SH-SY5Y (cell line): ENCODE data around the gene SMARCD3.

Source experiments
- GATA2 ChIP-seq: IDR thresholded peaks from 2 replicates; pipeline ENCODE4 v1.6.1; 2011; ENCODE audit warnings: mild to moderate bottlenecking, low read depth, low read length
- GATA3 ChIP-seq: IDR thresholded peaks from 2 replicates; pipeline ENCODE4 v1.6.1; 2011; ENCODE audit warnings: low read depth, mild to moderate bottlenecking, low read length, moderate library complexity

DNA sequence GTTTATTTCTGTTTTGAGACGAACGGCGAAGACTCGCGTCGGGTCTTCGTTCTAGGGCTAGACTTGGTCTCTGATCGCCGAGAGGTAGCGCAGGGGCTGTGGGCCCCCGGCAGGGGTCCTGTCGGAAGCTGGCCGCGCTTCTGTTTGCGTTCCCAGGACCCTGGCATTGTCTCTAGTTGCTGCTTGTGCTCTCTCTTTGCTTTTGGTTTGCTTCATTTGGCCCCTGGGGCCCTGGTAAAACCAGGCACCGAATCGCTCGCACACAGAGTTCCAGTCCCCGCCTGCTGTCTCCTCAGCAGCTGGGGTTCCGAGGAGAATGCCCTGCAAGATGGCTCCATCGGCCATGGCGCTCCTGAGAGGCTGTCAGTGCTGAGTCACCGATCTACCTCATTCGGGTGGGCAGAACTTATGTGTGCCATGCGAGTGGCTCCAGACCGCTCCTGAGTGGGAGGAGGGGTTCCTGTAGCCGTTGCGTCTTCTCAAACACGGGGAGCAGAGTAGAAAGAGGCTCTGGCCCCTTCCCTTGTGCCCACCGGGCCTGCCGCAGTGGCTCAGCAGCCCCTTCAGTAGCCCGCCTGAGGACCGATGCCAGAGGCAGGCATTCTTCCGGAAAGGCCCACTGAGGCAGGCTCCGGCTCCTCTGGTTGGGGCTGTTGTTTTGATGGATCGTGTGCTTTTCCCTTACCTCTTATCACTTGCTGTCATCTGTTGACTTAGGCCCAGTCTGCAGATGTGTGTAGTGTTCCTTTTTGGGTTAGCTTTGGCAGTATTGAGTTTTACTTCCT lies 15.4 kb downstream of the SMARCD3 start:
- TF ChIP-seq GATA2 (peak; percentile 53; the same call in 1 of the 2 replicates), GATA3 (no peak)
